GM21737 (cell line): Measurements from ENCODE around the gene PREP.
A peak's percentile ranks its signal among the peaks of the same experiment; 100 is the strongest.
"Not testable (repeated sequence)": the region's sequence is repeated elsewhere in the genome, so short reads cannot be mapped to it uniquely, and the experiment has no call there.

Experiments used
- ATAC-seq: cut with Tn5 transposase; IDR thresholded peaks from one replicate; pipeline ENCODE4 v1.9.1; 2021; ENCODE audit warnings: mild to moderate bottlenecking, moderate library complexity; ENCODE audit not compliant: unreplicated experiment

Gene PREP

DNA sequence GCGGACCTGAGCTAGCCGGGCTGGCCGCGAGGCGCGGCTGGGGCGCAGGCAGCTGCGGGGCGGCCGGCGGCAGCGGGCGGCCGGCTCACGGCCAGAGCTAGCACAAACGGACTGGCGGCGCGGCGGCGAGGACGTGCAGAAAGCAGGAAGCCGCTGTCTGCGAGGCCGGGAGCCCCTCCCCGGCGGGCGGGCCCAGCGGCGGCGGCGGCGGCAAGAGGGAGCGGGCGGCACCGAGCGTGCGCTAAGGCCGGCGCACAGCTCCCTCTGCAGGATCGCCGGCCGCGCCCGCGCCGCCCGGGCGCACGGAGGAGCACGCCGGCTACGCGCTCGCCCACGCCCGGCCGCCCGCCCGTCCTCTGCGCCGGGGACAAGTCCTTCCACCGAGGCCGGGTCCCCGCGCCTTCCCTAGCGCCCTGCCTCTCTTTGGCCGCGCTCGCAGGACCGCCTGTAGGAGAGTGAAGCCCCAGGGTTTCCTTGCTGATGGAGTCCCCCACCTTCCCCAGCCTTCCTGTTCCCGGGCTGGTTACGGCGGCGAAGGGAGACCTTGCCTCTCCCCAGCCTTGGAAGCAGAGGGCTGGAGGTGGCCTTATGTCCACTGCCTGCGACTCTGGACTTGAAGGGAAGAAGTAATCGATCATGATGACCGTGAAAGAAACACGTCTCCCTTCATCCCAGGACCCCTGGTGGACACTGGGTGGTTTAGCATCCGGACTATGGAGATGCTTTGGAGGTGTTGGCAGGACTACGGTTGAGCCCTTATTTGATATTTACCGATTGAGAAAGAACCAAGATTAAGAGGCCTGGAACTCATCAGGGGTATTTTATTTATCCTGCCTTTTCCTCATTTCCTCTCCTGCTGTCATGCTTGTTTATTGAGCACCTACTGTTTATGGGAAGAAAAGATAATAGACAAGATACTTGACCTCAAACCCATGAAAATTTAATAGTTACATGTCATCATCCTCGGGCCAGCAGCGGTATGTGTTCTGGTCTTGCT lies at the start of gene PREP:
Gene PREP, minus strand, starts transcription at position 144 of the 997 bp plus-strand sequence. CDS start 191 bp downstream, outside the sequence.
- peak; percentile 92 for ATAC-seq

DNA sequence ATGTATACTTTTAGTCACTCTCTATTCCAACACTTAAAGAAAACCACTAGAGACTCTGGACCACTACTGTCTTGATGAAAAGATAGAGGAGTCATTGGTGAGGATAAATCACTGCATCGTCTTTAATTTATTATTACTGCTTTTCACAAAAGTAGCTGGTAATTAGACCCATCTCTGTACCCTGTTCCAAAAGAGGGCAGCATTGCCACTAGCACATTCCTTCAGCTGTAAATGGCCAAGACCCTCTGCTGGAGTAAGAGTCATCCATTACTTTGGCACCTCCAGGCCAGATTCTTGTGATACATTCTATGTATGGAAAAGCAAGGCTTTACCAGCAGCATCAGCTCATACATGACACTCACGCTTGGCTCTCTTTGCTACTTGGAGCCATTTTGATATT lies 49.5 kb upstream of the PREP start:
- no peak for ATAC-seq

DNA sequence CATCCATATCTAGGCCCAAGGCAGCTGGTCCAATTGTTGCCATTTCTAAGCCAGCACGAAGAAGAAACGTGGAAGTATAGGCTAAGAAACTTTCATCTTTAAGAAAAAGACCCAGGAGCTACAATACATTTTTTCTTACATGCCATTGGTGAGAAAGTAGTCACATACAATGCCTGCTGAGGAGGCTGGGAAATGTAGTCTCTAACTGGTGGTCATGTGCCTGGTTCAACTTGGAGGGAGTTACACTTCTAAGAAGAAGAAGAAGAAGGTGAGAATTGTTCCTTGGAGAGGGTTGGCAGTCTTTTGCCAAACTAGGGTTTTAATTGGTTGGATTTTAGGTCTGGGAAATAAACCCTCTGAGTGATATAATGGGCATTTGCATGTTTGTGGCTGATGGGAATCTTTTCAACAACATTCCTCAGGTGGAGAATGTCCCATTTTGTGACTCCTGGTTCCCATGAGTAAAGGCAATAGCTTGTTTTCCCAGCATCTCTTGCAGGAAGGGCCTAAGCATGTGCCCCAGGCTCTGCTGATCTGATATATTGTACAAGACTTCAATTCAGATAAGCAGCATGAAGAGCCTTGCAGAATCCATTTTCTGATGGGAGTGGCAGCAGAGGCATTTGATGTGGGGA lies 47.0 kb upstream of the PREP start:
- no peak for ATAC-seq

DNA sequence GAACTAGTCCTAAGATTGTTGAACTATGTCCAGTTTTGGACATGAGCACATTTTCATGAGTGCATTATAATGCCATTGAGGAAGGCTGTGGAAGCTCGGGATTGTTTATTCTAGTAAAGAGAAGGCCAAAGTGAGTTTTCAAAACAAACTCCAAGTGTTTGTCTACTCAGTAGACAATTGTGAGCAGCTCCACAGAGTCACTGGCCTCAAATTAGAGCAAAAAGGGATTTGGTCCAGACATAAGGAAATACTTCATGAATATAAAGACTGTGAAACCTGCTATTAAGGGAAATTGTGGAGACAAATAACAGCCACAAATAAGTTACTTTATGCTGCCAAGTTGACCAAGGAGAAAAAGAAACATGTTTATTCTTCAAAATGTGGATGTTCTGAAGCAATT lies 42.6 kb upstream of the PREP start:
- no peak for ATAC-seq

DNA sequence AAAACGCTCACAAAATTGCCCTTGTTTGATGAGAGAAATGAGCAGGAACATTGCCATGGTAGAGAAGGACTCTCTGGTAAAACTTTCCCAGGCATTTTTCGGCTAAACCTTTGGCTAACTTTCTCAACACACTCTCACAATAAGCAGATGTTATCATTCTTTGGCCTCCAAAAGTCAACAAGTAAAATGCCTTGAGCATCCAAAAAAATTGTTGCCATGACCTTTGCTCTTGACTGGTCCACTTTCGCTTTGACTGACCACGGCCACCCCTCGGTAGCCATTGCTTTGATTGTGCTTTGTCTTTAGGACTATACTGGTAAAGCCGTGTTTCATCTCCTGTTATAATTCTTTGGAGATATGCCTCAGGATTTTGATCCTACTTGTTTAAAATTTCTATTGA lies 41.1 kb upstream of the PREP start:
- no peak for ATAC-seq

DNA sequence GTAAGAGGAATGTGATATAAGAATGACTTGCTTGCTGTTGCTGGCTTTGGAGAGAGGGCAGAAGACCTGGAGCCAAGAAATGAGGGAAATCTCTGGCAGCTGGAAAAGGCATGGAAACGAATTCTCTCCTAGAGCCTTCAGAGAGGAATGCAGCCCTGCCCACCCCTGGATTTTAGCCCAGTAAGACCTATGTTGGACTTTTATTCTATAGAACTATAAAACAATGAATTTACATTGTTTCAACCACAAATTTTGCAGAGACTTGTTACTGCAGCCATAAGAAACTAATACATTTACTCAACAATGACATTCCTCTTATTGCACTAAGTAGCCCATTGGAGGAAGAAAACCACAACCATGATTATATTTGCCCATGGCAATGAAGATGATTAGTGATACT lies 39.5 kb upstream of the PREP start:
- ATAC-seq = no peak

DNA sequence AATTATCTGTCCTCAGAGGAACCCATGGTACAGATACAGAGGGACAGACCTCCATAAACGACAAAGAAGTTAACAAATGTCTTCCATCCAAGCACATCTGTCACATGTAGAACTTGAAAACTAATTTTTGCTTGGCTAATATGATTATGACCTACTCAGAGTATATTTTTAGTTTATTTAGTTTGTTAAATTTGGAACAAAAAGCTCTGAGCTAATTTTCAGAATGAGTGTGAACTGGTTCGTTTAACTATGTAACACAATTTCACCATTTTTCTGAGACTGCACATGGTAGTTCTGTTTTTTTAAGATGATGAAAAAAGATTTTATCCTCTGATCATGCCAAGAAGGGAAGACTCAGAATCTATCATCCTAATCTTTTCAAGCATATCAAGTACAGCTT lies 34.4 kb upstream of the PREP start:
- ATAC-seq = no peak

DNA sequence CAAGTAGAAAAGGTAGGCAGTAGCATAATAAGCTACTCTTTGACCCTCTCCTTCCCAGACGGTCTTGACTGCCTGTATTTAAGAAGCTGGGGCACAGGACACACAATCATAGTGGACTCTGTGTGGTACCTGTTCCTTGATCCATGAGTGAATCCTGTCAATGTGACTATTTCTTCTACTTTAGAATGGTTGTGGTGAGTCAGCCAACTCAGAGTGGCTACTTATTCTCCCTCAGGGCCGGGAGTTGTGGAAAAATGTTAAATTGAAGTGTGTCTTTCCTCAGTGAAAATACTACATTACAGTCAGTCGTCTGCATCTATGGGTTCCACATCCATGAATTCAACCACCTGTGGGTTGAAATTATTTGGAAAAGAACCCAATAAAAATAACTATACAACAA lies 30.8 kb upstream of the PREP start:
- no peak for ATAC-seq

DNA sequence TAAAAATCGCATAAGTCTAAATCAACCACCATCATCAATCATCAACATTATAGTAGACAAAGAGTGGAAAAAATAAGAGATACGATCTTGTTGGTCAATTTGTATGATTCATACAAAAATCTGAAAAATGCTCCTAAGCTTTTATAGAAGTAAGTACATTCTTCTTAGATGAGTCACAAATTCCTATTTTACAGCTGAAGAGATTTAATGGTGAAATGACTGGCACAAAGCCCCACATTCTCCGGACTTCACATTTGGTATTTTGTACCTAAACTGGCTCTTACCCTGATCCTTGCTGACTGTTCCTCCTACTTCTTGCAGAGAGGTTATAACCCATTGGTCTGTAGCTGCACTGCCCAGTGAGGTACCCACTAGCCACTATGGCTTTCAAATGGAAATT lies 29.9 kb upstream of the PREP start:
- no peak for ATAC-seq

DNA sequence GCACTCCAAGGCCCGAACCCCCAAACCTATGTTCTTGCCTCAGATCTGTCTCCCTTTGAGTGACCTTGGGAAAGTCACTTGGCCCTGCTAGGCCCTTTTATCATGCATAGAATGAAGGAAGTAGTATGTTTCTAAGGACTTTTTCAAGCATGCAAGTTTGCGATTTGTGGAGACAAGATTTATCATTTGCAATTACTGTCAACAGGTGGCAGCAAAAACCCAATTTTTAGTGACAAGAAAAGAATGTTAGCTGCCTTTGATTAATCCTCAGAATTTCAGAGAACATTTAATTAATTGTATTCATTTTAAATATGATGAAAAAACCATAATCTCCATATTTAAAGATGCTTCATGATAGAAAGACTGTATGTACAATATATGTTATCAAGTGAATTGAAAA lies 28.3 kb upstream of the PREP start:
- ATAC-seq = no peak

DNA sequence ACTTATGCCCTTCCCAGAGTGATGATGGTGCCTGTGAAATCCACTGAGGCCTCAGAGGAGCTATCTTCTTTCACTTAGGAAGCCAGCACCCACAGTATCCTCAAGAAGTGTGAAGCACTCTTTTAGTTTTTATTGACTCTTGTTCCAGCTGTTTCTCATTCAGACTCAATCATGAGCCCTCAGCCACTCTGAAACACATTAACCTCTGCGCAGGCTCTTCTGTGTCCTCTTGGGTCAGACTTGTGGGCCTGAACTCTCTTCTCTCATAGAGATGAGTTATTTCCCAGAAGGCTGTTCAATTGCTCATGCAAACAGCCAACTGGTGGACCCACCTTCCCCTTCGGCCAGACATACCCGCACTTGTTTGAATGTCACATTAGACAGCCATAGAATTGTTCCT lies 27.8 kb upstream of the PREP start:
- no peak for ATAC-seq

DNA sequence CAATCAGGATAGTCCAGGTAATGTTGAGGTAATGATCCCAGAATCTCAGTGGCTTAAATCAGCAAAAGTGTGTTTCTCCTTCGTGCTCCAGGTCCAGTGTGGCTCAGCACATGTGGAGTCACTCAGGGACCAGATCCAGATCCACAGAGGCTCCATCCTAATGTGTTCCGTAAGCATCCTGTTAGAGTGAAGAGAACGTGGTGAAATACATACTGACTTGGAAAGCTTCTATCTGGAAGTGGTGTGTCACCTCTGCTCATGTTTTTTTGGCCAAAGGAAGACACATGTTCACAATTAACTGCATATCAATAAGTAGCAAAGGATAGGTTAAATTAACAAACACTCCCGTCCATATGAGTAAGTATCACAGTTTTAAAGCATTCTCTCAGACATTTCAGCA lies 26.8 kb upstream of the PREP start:
- no peak for ATAC-seq

DNA sequence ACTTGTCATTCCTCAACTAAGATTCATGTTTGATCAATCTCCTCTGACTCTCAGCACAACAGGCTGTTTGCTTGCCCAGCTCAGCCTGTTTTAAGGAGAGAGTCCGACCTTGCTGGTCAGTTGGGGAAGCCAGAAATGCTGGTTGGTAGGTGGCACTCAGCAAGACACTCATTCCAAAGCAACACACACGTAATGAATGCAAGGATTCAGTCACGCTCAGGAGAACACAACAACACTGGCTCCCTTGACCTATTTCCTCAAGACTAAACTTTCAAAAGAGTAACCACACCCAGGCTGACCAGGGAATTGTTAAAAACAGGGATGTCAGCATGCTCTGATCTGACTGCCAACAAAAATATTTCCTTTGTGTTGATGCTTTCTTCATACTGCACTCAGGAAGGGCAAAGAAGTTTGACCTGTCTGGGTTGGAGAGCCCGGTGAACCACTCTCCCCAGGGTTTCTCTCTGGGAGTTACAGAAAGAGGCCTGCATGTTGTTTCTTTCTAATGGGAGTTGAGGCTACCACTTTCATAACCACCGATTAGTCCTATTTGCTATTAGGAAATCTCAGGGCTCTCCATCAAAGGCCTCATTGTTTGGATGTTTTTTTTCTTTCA lies 25.6 kb upstream of the PREP start:
- no peak for ATAC-seq

DNA sequence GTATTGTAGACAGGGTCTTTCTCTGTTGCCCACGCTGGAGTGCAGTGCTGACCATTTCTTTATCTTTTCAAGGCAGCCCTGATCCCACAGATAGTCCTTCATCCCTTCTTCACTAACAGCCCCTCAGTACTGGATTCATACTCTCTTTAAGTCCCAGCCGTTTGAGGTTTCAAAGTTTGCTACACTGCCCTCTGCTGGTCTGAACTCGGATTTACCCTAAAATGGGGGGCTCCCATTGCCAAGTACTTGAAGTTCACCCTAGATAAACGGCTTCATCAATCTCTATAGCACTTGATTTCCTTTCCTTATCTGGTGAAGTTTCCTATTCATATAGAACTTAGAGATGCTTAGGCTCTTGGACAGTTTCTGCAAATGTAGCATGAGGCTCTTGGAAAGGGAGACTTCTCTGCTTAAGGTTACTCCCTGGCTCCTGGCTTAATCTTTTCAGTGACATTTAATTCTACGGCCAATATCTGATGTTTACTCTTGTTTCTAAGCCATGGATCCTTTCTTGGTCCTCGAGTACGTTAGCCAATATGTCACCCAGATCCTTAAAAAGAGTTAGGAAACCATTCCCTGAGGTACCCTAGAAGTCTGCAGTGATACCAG lies 21.4 kb upstream of the PREP start:
- no peak for ATAC-seq

DNA sequence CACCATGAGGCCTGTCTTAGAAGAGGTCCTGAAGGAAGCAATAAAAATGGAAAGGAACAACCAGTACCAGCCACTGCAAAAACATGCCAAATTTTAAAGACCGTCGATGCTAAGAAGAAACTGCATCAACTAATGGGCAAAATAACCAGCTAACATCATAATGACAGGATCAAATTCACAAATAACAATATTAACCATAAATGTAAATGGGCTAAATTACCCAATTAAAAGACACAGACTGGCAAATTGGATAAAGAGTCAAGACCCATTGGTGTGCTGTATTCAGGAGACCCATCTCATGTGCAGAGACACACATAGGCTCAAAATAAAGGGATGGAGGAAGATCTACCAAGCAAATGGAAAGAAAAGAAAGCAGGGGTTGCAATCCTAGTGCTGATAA lies 14.1 kb upstream of the PREP start:
- not testable (repeated sequence) for ATAC-seq

DNA sequence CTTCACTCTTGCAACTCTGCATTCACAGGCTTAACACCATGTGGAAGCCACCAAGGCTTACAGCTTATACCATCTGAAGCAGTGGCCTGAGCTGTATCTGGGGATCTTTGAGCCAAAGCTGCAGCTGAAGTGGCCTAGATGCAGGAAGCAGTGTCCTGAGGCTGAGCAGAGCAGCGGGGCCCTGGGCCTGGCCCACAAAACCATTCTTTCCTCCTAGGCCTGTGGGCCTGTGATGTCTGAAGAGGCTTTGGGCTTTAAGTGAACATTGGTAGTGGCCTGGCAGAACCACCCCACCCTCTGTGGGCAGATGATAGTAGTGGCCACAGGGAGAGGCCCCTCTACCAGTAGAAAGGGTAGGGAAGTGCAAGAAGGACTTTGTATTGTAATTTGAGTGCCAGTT lies 6.9 kb upstream of the PREP start:
- no peak for ATAC-seq

DNA sequence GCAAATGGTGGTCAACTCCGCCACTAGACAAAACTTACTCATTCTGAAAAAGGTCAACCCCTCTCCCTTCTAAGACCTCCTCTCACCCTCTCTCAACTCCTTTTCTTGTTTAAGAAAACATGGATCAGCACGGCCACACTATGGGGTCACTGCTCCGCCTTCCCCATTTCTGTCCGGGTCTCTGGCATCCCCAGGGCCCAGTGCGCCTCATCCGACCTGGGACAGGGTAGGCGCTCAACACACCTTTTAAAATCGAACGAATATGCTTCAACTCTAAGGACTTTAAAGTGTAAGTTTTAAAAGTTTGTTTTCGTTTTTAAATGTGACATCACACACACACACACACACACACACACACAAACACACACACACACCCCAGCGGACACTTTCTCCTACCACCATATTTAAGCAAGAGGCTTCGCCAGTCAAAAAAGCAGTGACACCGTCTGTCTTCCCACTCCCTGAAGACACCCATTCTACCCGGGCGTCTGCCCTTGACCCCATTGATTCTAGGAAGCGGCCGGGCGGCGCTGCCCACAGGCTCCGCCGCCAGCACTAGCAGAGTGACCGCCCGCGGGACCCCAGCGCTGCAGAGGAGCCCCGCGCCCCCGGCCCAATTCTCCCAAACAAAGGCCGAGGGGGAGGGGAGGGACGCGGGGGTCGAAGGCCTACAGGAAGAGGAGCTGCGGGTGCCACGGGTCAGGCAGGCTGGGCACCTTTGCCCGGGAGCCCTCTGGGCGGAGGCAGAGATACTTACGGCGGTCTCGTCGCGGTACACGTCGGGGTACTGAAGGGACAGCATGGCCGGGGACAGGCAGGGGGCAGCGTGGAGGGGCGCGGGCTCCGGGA lies 568 bp downstream of the PREP start:
- ATAC-seq = peak; percentile 46

DNA sequence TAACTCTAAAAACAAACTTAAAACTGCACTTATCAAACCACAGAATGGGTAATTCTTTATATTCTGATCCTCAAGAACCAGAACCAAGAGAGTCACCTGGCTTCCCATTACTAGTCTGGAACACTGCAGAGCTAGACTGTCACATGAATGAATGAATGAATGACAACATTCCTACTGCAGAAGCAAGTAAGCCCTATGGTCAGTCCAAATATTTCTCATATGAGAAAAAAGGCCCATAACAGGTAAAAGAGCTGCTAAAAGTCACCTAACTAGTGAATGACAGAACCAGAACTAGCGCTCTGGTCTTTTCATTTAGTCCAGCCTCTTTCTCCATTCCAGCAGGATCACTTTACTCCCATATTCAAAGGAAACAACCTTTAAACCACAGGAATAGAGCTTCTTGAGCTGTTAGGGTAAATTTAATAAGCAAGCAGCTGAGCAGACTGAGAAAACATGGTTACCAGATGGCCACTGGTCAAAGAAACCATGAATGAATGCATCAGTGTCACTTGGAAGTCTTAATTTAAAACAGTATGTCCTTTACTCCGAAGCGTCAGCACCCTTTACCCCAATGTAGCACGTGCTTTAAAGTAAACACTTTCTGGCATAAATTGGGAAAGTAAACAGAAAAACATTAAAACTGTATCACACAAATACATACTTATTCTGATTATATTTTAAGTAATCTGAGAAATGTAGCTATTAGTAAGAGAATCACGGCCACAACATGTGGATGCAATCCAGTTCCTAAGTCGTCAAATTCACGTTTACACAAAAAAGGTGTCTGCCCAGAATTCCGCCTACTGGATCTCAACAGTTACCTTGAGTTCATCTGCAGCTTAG lies 1.4 kb downstream of the PREP start:
- no peak for ATAC-seq

DNA sequence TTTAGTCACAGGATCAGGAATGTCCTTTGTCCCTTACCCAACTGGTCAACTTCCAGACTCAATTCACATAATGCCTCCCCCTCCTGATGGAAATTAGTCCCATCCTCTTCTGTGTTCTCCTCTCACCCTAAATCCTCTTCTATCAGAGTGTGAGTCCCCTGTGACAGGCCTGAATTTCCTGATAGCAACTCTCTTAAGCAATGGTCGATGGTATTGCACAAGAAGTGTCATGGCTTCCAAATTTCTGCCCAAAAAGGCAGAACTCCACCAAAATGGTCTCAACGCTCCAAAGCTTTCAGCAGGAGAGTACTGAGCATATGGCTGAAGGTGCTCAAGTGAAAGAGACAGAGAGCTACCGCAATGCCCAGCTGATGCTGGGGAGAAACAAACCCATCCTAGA lies 2.4 kb downstream of the PREP start:
- ATAC-seq = no peak

DNA sequence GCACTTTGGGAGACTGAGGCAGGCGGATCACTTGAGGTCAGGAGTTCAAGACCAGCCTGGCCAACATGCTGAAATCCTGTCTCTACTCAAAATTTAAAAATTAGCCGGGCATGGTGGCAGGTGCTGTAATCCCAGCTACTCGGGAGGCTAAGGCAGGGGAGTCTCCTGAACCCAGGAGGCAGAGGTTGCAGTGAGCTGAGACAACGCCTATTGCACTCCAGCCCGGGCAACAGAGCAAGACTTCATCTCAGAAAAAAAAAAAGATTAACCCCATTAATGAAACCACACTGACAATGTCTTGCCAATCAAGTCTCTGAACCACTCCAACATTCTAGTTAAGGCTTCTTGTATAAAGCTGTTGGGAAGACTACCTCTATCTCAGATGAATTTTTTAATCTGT lies 4.0 kb downstream of the PREP start:
- no peak for ATAC-seq
